NCI-H1694 treated with DMSO at 0.1 percent for 48 hours (cell line): ENCODE results near the gene CAPN14.

Experiments
- DNase-seq: peaks from one replicate; lab custom pipeline; 2025; lab: John Stamatoyannopoulos, UW

The CAPN14 gene, protein sequence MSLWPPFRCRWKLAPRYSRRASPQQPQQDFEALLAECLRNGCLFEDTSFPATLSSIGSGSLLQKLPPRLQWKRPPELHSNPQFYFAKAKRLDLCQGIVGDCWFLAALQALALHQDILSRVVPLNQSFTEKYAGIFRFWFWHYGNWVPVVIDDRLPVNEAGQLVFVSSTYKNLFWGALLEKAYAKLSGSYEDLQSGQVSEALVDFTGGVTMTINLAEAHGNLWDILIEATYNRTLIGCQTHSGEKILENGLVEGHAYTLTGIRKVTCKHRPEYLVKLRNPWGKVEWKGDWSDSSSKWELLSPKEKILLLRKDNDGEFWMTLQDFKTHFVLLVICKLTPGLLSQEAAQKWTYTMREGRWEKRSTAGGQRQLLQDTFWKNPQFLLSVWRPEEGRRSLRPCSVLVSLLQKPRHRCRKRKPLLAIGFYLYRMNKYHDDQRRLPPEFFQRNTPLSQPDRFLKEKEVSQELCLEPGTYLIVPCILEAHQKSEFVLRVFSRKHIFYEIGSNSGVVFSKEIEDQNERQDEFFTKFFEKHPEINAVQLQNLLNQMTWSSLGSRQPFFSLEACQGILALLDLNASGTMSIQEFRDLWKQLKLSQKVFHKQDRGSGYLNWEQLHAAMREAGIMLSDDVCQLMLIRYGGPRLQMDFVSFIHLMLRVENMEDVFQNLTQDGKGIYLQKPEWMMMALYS

DNA sequence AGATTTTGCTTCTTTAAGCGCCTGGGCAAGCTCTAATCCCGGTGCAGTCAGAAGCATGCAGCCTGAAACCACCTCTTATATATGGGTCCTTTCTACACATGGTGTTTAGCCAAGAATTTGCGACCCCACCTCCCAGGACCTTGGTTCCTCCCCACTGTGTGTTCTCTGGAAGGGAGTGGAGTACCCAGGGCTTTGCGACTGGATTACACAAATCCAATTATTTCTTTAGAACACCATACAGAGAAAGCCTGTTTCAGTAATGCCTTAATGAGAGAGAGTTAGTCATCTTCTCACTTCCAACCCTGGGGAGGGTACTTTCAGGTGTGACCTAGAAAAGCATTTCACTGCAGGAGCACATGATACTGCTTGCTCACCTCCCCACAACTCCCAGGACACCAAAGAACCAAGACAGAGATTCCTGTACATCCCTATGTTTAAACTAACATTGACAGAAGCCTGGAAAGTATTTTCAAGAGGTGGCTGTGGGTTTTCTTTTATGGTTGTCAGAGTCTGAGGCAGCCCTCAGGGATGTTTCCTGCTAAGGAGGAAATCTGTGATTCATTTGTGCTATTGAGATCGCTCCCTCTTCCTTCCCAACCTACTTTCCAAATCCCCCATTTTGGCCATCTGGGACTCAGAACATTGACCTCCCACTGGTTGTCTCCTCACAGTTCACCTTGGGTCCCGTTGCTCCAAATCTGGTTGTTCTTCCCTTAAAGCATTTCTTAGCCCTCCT lies at the start of gene CAPN14:
TSS of gene CAPN14 (minus strand) at position 51 of the 736 bp plus-strand sequence. CDS start 12,068 bp downstream, outside the sequence.
- no peak for DNase-seq

DNA sequence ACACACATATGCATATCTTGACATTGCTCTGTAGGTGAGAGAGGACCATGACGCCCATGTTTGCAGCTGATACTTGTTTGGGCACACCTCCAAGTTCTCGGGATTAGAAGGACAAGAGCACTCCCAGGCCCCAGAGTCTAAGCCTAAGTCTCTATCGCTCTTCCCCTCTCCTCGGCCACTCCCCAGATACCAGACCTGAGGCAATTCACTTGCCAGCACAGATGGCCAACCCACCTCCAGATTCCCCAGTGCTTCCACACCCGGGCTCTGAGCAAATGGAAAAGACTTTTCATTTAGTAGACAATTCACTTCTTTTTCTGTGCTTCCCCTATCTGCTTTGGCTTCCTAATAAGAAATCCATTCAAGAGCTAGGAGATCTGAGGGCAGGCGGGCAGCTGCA lies 49.5 kb upstream of the CAPN14 start:
- no peak for DNase-seq

DNA sequence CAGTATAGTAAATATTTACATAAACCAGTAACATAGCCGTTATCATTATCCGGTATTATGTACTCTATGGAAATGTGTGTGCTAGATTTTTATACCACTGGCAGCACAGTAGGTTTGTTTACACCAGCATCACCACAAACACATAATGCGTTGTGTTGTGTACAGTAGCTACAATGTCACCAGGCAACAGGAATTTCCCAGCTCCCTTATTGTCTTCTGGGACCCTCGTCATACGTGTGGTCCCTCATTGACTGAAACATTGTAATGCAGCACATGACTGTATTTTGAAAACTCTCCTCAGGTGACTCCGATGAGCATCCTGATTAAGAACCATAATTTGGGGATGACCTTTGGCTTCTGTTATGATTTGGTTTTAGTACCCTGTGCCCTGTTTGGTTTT lies 47.9 kb upstream of the CAPN14 start:
- DNase-seq, result no peak

DNA sequence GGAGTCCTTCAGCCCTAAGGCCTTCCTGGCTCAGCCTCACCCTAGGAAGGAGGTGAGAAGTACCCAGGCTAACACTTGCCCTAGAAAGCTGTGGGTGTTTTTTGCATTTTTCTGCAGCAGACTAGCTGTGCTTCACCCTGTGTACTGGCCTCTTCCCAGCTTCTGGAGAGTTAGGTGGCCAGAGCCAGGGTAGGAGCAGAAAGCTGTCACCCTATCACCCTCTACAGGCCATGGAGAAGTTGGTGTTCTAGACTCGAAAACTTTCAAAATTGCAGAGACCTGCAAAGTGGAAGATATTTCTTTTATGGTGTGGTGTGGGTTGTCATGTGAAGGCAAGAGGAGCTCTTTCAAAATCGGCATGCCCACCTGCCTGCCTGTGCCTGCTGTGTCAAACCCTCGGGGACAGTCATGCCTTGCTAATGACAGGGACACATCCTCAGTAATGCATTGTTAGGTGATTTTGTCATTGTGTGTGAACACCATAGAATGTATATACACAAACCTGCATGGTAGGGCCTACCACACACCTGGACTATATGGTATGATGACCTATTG lies 46.4 kb upstream of the CAPN14 start:
- no peak for DNase-seq

DNA sequence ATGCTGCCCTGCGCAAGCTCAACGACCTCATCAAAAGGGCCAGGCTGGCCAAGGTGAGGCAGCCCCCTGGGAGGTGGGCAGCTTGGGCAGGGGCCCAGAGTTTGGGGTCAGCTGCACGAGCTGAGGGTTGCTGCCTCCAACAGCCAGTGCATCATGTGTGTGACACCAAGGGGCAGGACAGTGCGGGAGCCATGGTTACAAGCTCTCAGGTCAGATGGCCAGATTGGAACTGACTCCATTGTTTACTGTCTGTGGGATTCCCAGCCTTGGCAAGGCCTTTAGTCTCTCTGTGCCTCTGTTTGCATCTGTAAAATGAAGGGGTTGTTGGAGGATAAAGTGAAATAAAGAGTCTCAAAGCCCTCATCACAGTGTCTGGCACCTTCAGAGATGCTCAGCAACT lies 43.6 kb upstream of the CAPN14 start:
- no peak for DNase-seq

DNA sequence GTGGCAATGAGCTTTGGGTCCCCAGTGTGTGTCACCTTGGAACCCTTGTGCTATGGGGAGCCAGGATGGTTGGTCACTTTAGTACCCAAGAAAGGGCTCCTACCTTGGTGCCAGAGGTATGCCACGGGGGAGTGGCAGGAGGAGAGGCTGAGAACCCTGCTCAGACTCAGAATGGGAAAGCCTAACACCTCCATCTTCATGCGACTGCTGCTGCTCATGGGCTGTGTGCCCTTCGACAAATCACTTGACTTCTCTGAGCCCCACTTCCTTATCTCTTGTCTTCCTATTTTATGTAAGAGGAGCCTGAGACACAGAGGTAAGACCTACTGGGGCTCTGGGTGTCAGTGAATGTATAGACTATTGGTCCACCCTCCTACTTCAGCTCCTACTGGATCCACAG lies 41.8 kb upstream of the CAPN14 start:
- no peak for DNase-seq

DNA sequence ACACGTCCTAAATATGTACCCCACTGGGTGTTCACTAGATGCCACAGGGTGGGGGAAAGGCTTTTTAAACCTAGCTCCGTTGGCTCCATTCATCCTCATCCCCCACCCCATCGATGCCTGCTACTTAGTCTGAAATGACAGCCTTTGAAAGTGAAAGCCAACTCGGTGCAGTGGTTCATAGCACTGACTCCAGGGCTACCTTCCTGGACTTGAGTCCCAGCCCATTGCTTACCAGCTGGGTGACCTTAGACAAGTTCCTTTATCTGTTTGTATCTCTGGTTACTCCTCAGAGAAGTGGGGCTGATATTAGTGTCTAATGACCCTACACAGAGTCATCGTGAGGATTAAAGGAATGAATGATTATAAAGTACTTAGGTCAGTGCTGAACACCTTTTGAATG lies 41.0 kb upstream of the CAPN14 start:
- DNase-seq, result no peak

DNA sequence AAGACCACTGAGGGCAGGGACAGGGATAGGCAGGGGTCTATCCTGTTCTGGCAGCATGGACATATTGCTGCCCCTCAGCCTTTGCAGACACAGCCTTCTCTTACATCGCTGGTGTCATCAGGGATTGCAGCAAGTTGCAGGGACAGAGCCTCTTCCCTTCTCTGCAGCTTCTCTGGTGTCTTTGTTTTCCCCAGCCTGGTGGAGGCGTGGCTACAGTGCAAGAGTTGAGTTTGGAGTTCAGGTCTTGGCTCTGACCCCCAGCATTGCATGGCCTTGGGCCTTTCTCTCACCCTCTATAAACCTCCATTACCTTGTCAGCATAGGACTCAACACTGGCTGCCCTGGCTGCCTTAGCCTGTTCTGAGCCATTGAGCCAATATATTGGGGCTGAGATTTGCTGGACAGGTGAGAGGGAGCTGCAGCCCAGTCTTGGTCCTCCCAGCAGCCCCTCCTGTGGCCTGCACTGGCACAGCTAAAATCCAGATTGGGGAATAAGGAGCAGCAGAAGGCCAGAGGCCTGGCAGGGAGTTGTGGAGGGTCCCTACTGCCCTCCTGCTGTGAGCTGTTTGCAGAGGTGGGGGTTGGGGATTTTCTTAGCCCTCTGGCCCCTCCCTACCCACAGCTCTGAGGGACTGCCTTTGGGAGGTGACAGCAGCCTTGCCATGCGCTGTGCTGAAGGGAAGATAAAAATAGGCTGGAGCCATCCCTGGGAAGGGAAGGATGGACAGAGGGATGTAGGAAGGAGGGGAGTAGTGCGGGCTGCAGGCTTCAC lies 39.5 kb upstream of the CAPN14 start:
- DNase-seq, result no peak

DNA sequence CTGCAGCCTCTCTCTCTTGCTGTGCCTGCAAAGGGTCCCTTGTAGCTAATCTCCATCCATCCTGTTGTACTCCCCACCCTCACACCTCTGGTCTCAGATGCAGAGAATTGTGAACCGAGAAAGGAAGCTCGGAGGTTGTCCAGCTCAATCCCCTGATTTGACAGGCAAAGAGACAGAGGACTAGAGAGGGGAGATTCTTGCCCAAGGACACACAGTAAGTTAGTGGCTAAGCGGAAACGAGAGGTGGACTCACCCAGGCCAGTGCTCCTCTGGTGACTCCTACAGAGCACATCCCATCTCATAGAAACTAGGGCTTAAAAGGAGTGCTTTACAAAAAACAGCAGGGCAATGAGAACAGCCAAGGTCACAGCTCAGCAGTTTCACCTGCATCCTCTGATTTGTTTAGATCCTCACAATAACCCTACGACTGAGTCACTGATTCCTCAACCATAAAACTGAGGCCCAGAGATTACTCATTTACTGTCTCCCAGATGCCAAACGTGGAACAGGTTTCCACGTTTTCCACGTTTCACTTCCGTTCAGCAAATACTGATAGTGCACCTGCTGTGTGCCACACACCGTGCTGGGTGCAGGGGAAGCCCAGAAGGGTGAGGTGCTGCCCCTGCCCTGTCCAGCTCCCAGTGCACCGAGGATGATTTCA lies 38.7 kb upstream of the CAPN14 start:
- DNase-seq, result no peak

DNA sequence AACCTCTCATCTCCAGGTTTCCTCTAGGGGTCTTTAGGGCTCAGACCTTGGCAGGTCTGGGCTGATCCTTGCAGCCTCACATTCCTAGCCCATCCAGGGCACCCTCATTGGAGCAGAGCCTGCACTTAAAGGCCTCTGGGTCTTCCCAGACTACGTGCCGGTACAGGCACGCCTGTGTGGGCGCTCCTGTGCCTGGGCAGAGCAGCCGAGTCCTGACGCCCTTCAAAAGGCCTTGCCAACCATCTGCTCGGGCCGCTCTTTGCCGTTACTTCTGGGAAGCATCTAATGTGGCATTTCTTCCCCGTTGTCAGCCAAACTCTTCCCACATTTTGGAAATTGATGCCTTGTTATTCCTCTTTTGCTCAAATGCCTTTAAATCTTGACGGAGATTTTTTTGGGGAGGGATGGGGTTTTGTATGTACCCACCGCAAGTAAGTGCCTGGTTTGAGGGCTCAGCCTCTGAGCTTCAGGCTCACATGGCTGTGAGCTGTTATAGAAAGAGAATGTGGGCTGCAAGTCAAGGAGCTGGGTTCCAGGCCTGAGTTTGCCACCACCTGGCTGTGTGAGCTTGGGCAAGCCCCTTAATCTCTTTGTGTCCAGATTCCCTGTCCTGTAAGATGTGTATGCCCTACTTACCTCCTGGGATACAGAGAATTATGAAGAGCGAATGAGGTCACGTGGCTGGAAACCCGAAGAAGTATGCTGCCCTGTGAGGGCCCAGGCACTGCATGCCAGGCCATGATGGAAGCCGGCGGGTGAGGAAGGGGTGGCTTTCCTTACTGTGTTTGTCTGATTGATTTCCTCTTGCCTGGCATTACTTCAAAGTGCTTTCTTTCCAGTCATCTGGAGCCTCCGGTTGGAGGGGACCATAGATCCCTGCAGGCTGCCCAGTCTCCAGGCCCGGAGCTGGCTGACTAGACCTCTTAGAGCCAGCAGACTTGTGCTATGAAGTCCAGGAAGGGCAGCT lies 37.2 kb upstream of the CAPN14 start:
- DNase-seq, result no peak

DNA sequence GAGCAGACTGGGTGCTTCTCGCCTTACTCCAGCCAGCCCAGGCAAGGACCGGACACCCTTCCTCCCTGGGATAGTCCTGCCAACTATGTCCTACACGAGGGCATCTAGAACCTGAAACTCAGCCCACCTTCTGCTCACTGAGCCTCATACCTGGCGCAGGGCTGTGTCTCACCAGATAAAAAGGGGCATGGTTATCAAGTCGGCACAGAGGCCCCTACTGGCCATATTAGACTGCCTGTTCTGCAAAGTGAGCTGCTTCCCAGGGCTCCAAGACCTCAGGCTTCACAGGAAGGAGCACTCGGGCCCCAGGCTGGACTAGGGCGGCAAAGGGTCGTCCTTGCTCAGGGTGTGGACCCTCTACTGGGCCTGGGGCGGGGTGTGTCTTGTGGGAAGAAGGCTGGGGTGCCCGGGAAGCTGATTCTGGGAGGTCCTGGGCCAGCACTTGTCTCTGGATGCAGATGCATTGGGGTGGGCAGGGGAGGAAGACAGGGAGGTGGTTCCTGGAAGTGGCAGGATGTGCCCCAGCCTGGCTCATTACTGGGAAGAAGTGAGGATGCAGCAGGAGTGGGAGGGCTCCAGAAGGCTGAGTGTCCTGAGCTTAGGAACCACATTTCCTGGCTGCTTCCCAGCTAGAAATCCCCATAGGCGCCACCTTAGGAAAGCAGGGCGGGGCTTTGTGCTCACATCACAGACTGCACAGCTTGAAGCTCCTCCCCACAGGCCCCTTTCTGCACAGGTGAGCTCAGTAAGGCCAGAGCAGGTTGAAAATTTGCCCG lies 36.2 kb upstream of the CAPN14 start:
- no peak for DNase-seq

DNA sequence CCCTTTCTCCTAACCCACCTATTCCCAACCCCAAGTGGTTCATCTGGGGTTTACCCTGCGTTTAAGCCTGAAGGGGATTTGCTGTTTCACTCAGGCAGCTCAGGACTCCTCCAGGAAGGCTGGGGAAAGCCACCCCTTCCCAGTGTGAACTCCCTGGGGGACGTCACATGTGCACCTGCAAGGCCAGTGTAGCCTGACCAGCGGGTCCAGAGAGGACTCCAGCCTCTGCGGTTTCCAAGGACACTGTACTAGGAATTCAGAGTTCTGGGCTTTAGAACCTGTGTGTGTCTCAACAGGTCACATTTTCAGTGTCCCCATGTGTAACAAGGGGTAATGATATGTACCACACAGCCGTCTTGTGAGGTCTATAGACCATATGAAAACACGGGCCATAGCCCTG lies 34.5 kb upstream of the CAPN14 start:
- DNase-seq, result no peak

DNA sequence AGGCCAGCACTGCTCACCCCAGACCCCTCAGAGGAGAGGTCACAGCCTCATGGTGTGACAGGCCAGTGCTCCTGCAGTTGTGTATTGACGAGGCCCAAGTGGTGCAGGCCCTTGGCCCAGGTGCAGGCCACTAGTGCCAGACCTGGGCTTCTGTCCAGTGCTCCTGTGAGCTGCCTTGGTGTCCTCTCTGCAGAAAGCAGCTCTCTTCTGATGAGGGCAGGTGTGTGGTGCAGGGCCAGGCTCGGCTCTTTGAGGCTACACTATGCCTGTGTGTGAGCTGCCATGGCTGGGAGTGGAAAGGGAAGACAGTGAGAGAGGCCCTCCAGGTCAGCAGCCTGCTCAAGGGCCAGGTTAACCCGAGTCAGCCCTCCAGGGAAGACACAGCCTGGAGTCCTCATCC lies 33.7 kb upstream of the CAPN14 start:
- no peak for DNase-seq

DNA sequence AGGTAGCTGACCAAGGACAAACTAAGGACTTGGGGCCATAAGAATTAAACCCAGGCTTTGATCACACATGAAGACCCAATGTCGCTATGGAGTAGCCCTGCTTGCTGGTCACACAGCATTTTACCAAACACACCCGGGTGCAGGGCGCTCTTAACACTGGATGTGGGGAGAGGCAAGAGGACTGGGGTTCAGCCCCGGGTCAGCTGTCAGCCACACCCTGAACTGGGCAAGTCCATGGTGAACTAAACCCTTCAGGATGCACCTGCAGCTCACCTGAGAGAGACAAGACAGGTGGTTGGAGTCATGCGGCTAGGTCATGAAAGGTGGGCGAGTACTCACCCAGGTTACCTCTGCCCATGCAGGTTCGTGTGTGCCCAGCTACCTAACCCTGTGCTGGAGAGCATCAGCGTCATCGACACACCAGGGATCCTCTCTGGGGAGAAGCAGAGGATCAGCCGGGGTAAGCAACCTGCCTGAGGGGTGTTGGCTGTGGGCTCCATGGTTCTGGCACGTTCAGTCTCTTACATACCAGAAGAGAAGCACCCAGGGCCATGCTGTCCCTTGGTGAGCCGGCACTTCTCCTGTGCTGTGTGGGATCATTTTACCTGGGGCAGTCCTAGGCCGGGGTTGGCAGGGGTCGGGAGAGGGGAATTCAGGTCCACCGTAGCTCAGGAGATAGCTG lies 31.8 kb upstream of the CAPN14 start:
- no peak for DNase-seq

DNA sequence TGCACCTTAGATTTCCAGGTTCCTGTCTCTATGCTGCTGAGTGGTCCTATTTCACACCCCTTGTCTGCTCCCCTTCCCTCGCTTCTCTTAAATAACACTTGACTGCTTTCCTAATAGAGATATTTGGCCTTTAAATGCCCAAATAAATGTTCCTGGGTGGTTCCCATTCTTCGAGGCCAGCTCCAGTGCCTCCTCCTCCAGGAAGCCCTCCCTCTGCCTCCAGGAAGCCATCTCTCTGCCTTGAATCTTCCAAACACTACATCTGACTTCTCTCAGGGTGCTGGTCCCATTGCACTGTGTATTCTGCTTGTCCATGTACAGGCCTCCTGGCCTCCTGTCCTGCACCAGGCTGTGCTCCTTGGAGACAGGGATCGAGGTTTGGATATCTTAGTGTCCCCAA lies 30.8 kb upstream of the CAPN14 start:
- no peak for DNase-seq

DNA sequence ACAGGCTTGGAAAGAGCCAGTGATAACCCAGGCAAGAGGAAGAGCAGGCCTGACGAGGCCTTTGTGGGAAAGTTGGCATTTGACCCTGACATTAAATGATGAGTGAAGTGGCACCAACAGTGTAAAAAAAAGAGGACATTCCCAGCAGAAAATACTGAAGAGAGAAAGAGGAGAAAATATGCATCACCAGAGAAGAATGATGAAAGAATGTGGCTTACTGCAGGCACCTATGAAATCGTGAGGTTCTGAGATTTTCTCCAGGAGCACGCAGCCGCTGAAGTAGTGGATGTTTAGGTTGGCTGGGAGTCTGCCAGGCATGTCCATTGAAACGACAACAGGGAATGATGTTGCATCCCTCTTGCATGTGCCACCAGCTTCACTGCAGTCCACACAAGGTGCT lies 30.4 kb upstream of the CAPN14 start:
- DNase-seq, result no peak

DNA sequence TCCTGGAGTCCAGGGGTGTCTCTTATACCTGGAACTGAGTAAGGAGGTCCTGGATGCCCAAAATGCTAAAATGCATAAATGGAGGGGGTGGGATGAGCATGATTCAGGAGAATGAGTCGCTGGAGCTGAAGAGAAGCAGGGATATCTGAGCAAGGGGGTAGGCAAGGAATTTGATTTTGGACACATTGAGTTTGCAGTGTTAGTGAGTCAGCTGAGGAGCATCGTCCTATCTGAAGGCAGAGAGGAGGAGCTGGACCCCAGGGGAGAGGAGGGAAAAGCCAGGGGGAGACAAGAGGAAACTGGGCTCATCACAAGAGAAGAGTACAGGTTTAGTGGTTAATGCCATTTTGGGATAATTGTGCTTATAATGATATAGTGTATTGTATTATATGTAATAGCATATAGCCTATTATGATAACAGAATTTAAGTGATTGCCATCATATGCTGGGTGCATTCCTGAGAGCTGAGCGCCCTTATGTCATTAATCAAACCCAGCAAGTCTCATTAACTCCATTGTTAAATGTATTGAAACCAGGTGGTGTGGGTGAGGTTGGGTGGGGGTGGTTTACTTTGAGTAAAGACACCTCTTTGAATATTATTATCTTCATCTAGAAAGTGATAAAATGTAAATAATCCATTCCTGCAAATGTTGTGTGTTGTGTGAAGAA lies 29.0 kb upstream of the CAPN14 start:
- DNase-seq, result no peak

DNA sequence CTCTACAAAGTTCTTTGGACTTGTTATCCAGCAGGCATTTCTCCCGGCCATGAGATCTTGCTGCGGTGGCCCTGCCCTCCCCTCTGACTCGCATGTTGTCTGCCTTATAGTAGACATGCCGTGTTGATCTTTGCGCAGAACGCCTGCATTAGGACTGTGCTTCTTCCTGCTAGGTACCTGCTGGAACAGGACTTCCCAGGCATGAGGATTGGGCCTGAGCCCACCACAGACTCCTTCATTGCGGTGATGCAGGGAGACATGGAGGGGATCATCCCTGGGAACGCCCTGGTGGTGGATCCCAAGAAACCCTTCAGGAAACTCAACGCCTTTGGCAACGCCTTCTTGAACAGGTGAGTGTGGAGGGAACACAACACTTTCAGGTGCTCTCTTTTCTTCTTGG lies 26.8 kb upstream of the CAPN14 start:
- DNase-seq, result no peak
